ENCODE data around the gene ARID3B. TPM values are rescaled to one million over a fixed set of nuclear protein-coding genes. Genes with fewer than 3 reads are reported as not detected.

ARID3B gene
- total and polyA plus RNA-seq, 2 donors = 3.0 to 4.3 TPM

- no peak overlapping the region for H3K4me3 ChIP-seq (ENCODE audit: low read depth, low read length)
- no peaks in the 10 kb centered on the region for H3K4me1 ChIP-seq (ENCODE audit: insufficient read depth)
- H3K36me3 ChIP-seq (ENCODE audit: insufficient read depth) = no peaks in the 10 kb centered on the region
- 97% methylated on average over 1 of the region's 1 CpG for WGBS
- no peak for DNase-seq (ENCODE audit: extremely low spot score)
- no peak overlapping the region for H3K27ac ChIP-seq (ENCODE audit: low read depth)
Observed at GRCh38 chr15:74564182-74564581, 23.2 kb downstream of the ARID3B start.

- WGBS = 72% methylated on average over 2 of the region's 2 CpGs
- Histone ChIP-seq H3K36me3 (ENCODE audit: insufficient read depth) (no peaks in the 10 kb centered on the region), H3K4me3 (ENCODE audit: low read depth, low read length) (no peak overlapping the region), H3K4me1 (ENCODE audit: insufficient read depth) (no peaks in the 10 kb centered on the region), H3K27ac (ENCODE audit: low read depth) (no peak overlapping the region)
- no peak for DNase-seq (ENCODE audit: extremely low spot score)
Observed at GRCh38 chr15:74565381-74566085, 24.5 kb downstream of the ARID3B start.

- H3K4me1 ChIP-seq (ENCODE audit: insufficient read depth) = no peaks in the 10 kb centered on the region
- H3K4me3 ChIP-seq (ENCODE audit: low read depth, low read length) = no peak overlapping the region
- WGBS = 52% methylated on average over 1 of the region's 1 CpG
- no peak overlapping the region for H3K27ac ChIP-seq (ENCODE audit: low read depth)
- H3K36me3 ChIP-seq (ENCODE audit: insufficient read depth) = no peaks in the 10 kb centered on the region
- no peak for DNase-seq (ENCODE audit: extremely low spot score)
Observed at GRCh38 chr15:74568594-74568993, 27.6 kb downstream of the ARID3B start.

- WGBS = 68% methylated on average over 4 of the region's 4 CpGs
- no peak overlapping the region for H3K27ac ChIP-seq (ENCODE audit: low read depth)
Observed at GRCh38 chr15:74569731-74570070, 28.7 kb downstream of the ARID3B start.

DNA sequence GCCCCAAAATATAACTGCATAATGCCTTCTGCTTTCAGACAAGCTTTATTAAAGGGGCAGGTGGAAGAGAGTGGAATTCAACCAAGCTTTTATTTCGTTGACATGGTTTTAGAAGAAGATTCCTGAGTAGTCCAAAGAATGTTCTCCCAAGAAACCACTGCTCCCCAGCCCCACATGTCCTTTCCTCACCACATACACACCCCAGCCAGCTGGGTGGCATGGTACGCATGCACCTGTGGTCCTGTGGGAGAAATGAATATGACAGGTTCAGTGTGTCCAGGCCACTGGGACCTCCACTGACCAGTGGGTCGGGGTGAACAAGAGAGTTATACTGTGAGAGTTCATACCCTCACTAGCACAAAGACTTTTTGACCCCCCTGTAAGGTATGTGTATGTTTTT lies 30.2 kb downstream of the ARID3B start:
- no peak overlapping the region for H3K4me3 ChIP-seq (ENCODE audit: low read depth, low read length)
- 88% methylated on average over 3 of the region's 3 CpGs for WGBS
- H3K4me1 ChIP-seq (ENCODE audit: insufficient read depth) = no peaks in the 10 kb centered on the region
- no peak for DNase-seq (ENCODE audit: extremely low spot score)
- no peaks in the 10 kb centered on the region for H3K36me3 ChIP-seq (ENCODE audit: insufficient read depth)
- H3K27ac ChIP-seq (ENCODE audit: low read depth) = no peak overlapping the region

More at GRCh38 chr15:74569731-74570070, 28.7 kb downstream of the ARID3B start:
- Histone ChIP-seq H3K4me3 (ENCODE audit: low read depth, low read length) (no peak overlapping the region), H3K36me3 (ENCODE audit: insufficient read depth) (no peaks in the 10 kb centered on the region), H3K4me1 (ENCODE audit: insufficient read depth) (no peaks in the 10 kb centered on the region)
- no peak for DNase-seq (ENCODE audit: extremely low spot score)

GRCh38 chr15:74573987-74574386 lies 33.0 kb downstream of the ARID3B start:
- H3K36me3 ChIP-seq (ENCODE audit: insufficient read depth) = no peaks in the 10 kb centered on the region

DNA sequence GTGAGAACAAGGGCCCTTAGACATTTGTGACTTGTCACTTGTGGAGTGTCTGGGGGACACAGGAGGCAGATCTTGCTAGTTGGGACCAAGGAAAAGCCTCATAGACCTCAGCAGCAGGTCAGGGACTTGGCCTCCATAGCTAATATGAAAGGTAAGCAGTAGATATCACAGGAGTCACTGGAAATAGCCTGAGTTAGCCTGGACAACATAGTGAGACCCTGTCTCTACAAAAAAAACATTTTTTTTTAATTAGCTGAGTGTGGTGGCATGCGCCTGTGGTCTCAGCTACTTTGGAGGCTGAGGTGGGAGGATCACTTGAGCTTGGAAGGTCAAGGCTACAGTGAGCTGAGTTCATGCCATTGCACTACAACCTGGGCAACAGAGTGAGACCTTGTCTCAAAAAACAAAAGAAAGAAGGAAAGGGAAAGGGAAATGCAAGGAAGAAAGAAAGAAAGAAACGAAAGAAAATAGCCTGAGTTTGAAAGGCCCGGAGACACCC lies 37.5 kb downstream of the ARID3B start:
- H3K4me3 ChIP-seq (ENCODE audit: low read depth, low read length) = no peak overlapping the region
- WGBS = 95% methylated on average over 3 of the region's 3 CpGs
- H3K4me1 ChIP-seq (ENCODE audit: insufficient read depth) = no peaks in the 10 kb centered on the region
- H3K27ac ChIP-seq (ENCODE audit: low read depth) = no peak overlapping the region
- no peak for DNase-seq (ENCODE audit: extremely low spot score)
- H3K36me3 ChIP-seq (ENCODE audit: insufficient read depth) = no peaks in the 10 kb centered on the region

More at GRCh38 chr15:74573987-74574386, 33.0 kb downstream of the ARID3B start:
- no peak for DNase-seq (ENCODE audit: extremely low spot score)
- H3K4me3 ChIP-seq (ENCODE audit: low read depth, low read length) = no peak overlapping the region
- no peaks in the 10 kb centered on the region for H3K4me1 ChIP-seq (ENCODE audit: insufficient read depth)
- no peak overlapping the region for H3K27ac ChIP-seq (ENCODE audit: low read depth)
- WGBS = 97% methylated on average over 4 of the region's 4 CpGs

GRCh38 chr15:74579001-74579400 lies 38.0 kb downstream of the ARID3B start:
- WGBS = 84% methylated on average over 9 of the region's 9 CpGs
- no peak for DNase-seq (ENCODE audit: extremely low spot score)
- no peak overlapping the region for H3K27ac ChIP-seq (ENCODE audit: low read depth)
- no peak overlapping the region for H3K4me3 ChIP-seq (ENCODE audit: low read depth, low read length)
- H3K4me1 ChIP-seq (ENCODE audit: insufficient read depth) = no peaks in the 10 kb centered on the region
- H3K36me3 ChIP-seq (ENCODE audit: insufficient read depth) = no peaks in the 10 kb centered on the region

- Histone ChIP-seq H3K27ac (ENCODE audit: low read depth) (no peak overlapping the region), H3K36me3 (ENCODE audit: insufficient read depth) (no peaks in the 10 kb centered on the region), H3K4me1 (ENCODE audit: insufficient read depth) (no peaks in the 10 kb centered on the region), H3K4me3 (ENCODE audit: low read depth, low read length) (no peak overlapping the region)
- WGBS = 91% methylated on average over 7 of the region's 7 CpGs
- DNase-seq (ENCODE audit: extremely low spot score) = no peak
Observed at GRCh38 chr15:74580538-74581350, 39.7 kb downstream of the ARID3B start.

DNA sequence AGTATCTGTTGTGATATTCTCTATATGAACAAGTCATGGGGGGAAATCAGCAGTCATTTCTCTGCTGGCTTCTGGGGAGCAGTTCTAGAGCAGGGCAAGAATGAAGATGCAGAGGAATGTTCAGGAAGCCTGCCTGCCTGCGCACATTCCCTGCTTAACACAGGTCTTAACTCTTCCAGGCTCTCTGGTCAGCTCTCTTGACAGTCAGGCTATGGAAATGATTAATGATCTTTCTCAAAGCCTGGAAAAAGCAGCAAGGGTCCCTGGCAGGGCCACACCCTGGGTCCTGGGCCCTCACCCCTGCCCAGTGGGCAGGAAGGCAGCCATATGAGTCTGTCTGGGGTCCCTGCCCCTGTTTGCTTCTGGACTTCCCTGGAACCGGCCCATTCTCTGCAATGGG lies 43.2 kb downstream of the ARID3B start:
- Histone ChIP-seq H3K4me1 (ENCODE audit: insufficient read depth) (no peaks in the 10 kb centered on the region), H3K36me3 (ENCODE audit: insufficient read depth) (no peaks in the 10 kb centered on the region), H3K4me3 (ENCODE audit: low read depth, low read length) (no peak overlapping the region), H3K27ac (ENCODE audit: low read depth) (no peak overlapping the region)
- 67% methylated on average over 2 of the region's 2 CpGs for WGBS
- no peak for DNase-seq (ENCODE audit: extremely low spot score)

GRCh38 chr15:74584779-74585178 lies 43.8 kb downstream of the ARID3B start:
- Histone ChIP-seq H3K27ac (ENCODE audit: low read depth) (no peak overlapping the region), H3K4me3 (ENCODE audit: low read depth, low read length) (no peak overlapping the region), H3K36me3 (ENCODE audit: insufficient read depth) (no peaks in the 10 kb centered on the region), H3K4me1 (ENCODE audit: insufficient read depth) (no peaks in the 10 kb centered on the region)
- DNase-seq (ENCODE audit: extremely low spot score) = no peak
- 73% methylated on average over 4 of the region's 4 CpGs for WGBS

- no peak for DNase-seq (ENCODE audit: extremely low spot score)
- WGBS = 49% methylated on average over 3 of the region's 3 CpGs
- Histone ChIP-seq H3K27ac (ENCODE audit: low read depth) (no peak overlapping the region), H3K4me3 (ENCODE audit: low read depth, low read length) (no peak overlapping the region), H3K4me1 (ENCODE audit: insufficient read depth) (no peaks in the 10 kb centered on the region), H3K36me3 (ENCODE audit: insufficient read depth) (no peaks in the 10 kb centered on the region)
Observed at GRCh38 chr15:74585191-74585590, 44.2 kb downstream of the ARID3B start.

GRCh38 chr15:74585857-74586256 lies 44.8 kb downstream of the ARID3B start:
- no peak overlapping the region for H3K27ac ChIP-seq (ENCODE audit: low read depth)
- DNase-seq (ENCODE audit: extremely low spot score) = no peak
- H3K4me1 ChIP-seq (ENCODE audit: insufficient read depth) = no peaks in the 10 kb centered on the region
- WGBS = 86% methylated on average over 9 of the region's 9 CpGs
- no peaks in the 10 kb centered on the region for H3K36me3 ChIP-seq (ENCODE audit: insufficient read depth)
- no peak overlapping the region for H3K4me3 ChIP-seq (ENCODE audit: low read depth, low read length)

GRCh38 chr15:74589826-74590225 lies 48.8 kb downstream of the ARID3B start:
- no peak overlapping the region for H3K4me3 ChIP-seq (ENCODE audit: low read depth, low read length)
- no peak for DNase-seq (ENCODE audit: extremely low spot score)
- WGBS = 95% methylated on average over 6 of the region's 6 CpGs
- H3K4me1 ChIP-seq (ENCODE audit: insufficient read depth) = no peaks in the 10 kb centered on the region
- no peaks in the 10 kb centered on the region for H3K36me3 ChIP-seq (ENCODE audit: insufficient read depth)
- no peak overlapping the region for H3K27ac ChIP-seq (ENCODE audit: low read depth)
